KOPT-K1 (cell line): ENCODE data around the gene WLS.

Experiments used
- H3K27ac ChIP-seq: fragments of 200-600 bp; sonication (generic); 2 replicates; pipeline ENCODE4 v1.5.1; 2016; ENCODE audit warnings: antibody characterized with exemption, mild to moderate bottlenecking, low read depth, low read length; ENCODE audit not compliant: poor library complexity, severe bottlenecking
- H3K36me3 ChIP-seq: fragments of 200-600 bp; sonication (generic); 2 replicates; pipeline ENCODE4 v1.5.1; 2017; ENCODE audit warnings: antibody characterized with exemption, mild to moderate bottlenecking, low read length, moderate library complexity; ENCODE audit not compliant: insufficient read depth
- H3K9me3 ChIP-seq: fragments of 200-600 bp; sonication (generic); 2 replicates; pipeline ENCODE4 v1.5.1; 2017; ENCODE audit warnings: antibody characterized with exemption, low read length, mild to moderate bottlenecking; ENCODE audit not compliant: insufficient read depth, poor library complexity, severe bottlenecking

Gene WLS

GRCh38 chr1:68128157-68128556, 104.2 kb downstream of the WLS start:
- H3K36me3 ChIP-seq: no peaks in the 10 kb centered on the region
- no peak overlapping the region for H3K27ac ChIP-seq
- H3K9me3 ChIP-seq: no peaks in the 10 kb centered on the region

- Histone ChIP-seq H3K36me3 (no peaks in the 10 kb centered on the region), H3K9me3 (no peaks in the 10 kb centered on the region), H3K27ac (no peak overlapping the region)
Observed at GRCh38 chr1:68121536-68121935, 110.8 kb downstream of the WLS start.

- Histone ChIP-seq H3K27ac (no peak overlapping the region), H3K9me3 (no peaks in the 10 kb centered on the region), H3K36me3 (no peaks in the 10 kb centered on the region)
Observed at GRCh38 chr1:68120136-68120791, 112.1 kb downstream of the WLS start.

GRCh38 chr1:68119445-68119844, 112.9 kb downstream of the WLS start:
- Histone ChIP-seq H3K27ac (no peak overlapping the region), H3K9me3 (no peaks in the 10 kb centered on the region), H3K36me3 (no peaks in the 10 kb centered on the region)

GRCh38 chr1:68117416-68117815, 114.9 kb downstream of the WLS start:
- Histone ChIP-seq H3K9me3 (no peaks in the 10 kb centered on the region), H3K27ac (no peak overlapping the region), H3K36me3 (no peaks in the 10 kb centered on the region)

GRCh38 chr1:68116643-68117235, 115.6 kb downstream of the WLS start:
- Histone ChIP-seq H3K9me3 (no peaks in the 10 kb centered on the region), H3K27ac (no peak overlapping the region)

GRCh38 chr1:68115308-68115707, 117.0 kb downstream of the WLS start:
- Histone ChIP-seq H3K9me3 (no peaks in the 10 kb centered on the region), H3K36me3 (no peaks in the 10 kb centered on the region), H3K27ac (no peak overlapping the region)

More at GRCh38 chr1:68116643-68117235, 115.6 kb downstream of the WLS start:
- H3K36me3 ChIP-seq: no peaks in the 10 kb centered on the region

- Histone ChIP-seq H3K9me3 (no peaks in the 10 kb centered on the region), H3K36me3 (no peaks in the 10 kb centered on the region), H3K27ac (no peak overlapping the region)
Observed at GRCh38 chr1:68113966-68114365, 118.4 kb downstream of the WLS start.

- H3K9me3 ChIP-seq: no peaks in the 10 kb centered on the region
- no peak overlapping the region for H3K27ac ChIP-seq
- no peaks in the 10 kb centered on the region for H3K36me3 ChIP-seq
Observed at GRCh38 chr1:68112835-68113243, 119.5 kb downstream of the WLS start.

GRCh38 chr1:68111519-68112436, 120.5 kb downstream of the WLS start:
- Histone ChIP-seq H3K27ac (no peak overlapping the region), H3K9me3 (no peaks in the 10 kb centered on the region), H3K36me3 (no peaks in the 10 kb centered on the region)

- no peaks in the 10 kb centered on the region for H3K36me3 ChIP-seq
- no peak overlapping the region for H3K27ac ChIP-seq
- no peaks in the 10 kb centered on the region for H3K9me3 ChIP-seq
Observed at GRCh38 chr1:68107771-68108170, 124.6 kb downstream of the WLS start.

GRCh38 chr1:68103884-68104554, 128.3 kb downstream of the WLS start:
- Histone ChIP-seq H3K36me3 (no peaks in the 10 kb centered on the region), H3K9me3 (no peaks in the 10 kb centered on the region), H3K27ac (no peak overlapping the region)

GRCh38 chr1:68103011-68103545, 129.2 kb downstream of the WLS start:
- Histone ChIP-seq H3K36me3 (no peaks in the 10 kb centered on the region), H3K27ac (no peak overlapping the region), H3K9me3 (no peaks in the 10 kb centered on the region)

GRCh38 chr1:68101829-68102228, 130.5 kb downstream of the WLS start:
- no peaks in the 10 kb centered on the region for H3K36me3 ChIP-seq
- H3K9me3 ChIP-seq: no peaks in the 10 kb centered on the region
- H3K27ac ChIP-seq: no peak overlapping the region

GRCh38 chr1:68100571-68100970, 131.8 kb downstream of the WLS start:
- Histone ChIP-seq H3K36me3 (no peaks in the 10 kb centered on the region), H3K9me3 (no peaks in the 10 kb centered on the region), H3K27ac (no peak overlapping the region)
